ENCODE data around the gene NIT2.

- no peak for TF ChIP-seq CTCF (IDR thresholded peaks at IDR 0.05; ENCODE audit: poor library complexity, severe bottlenecking)
- TF ChIP-seq POLR2AphosphoS5 (IDR thresholded peaks at IDR 0.05), result no peak
- TF ChIP-seq EP300 (conservative IDR thresholded peaks at IDR 0.05; ENCODE audit: poor library complexity, severe bottlenecking), result no peak
These were observed 36.2 kb downstream of the NIT2 start for GRCh38 chr3:100370756-100371155.
